NB4 (cell line): ENCODE data around the gene DAAM1.
A peak's percentile ranks its signal among the peaks of the same experiment; 100 is the strongest.

ENCODE experiments used
- DNase-seq: peaks from one replicate; pipeline ENCODE4 v3.0.0; 2010; ENCODE audit warnings: low read depth
- H3K4me3 ChIP-seq: one replicate; pipeline ENCODE4 v1.5.1; 2011; ENCODE audit warnings: mild to moderate bottlenecking, low read depth, low read length, moderate library complexity
- CTCF ChIP-seq: IDR thresholded peaks from one replicate; pipeline ENCODE4 v1.5.1; 2012; ENCODE audit warnings: low read depth, low read length
- MAX ChIP-seq: IDR thresholded peaks from 2 replicates; pipeline ENCODE4 v1.6.1; 2011; ENCODE audit warnings: low read depth, low read length
- MYC ChIP-seq: IDR thresholded peaks from 2 replicates; pipeline ENCODE4 v1.6.1; 2011; ENCODE audit warnings: low read depth, low read length
- POLR2A ChIP-seq: IDR thresholded peaks from 2 replicates; pipeline ENCODE4 v1.6.1; 2011; ENCODE audit warnings: mild to moderate bottlenecking; ENCODE audit not compliant: insufficient read length; ENCODE audit errors: extremely low read depth

DAAM1 gene

GRCh38 chr14:59377991-59378601 lies 189.6 kb downstream of the DAAM1 start:
- peak; percentile 14 for DNase-seq
- H3K4me3 ChIP-seq = no peak overlapping the region
- TF ChIP-seq CTCF = no peak
- TF ChIP-seq MAX = no peak
- no peak for TF ChIP-seq POLR2A
- TF ChIP-seq MYC = no peak

GRCh38 chr14:59389936-59390335 lies 201.5 kb downstream of the DAAM1 start:
- DNase-seq = no peak
- no peak for TF ChIP-seq MYC
- no peak for TF ChIP-seq MAX
- TF ChIP-seq CTCF = no peak
- no peak for TF ChIP-seq POLR2A
- no peak overlapping the region for H3K4me3 ChIP-seq

GRCh38 chr14:59391388-59391787 lies 202.9 kb downstream of the DAAM1 start:
- no peak for TF ChIP-seq MYC
- no peak for TF ChIP-seq MAX
- TF ChIP-seq CTCF = no peak
- TF ChIP-seq POLR2A = no peak
- DNase-seq = no peak
- no peak overlapping the region for H3K4me3 ChIP-seq

GRCh38 chr14:59394268-59394667 lies 205.8 kb downstream of the DAAM1 start:
- TF ChIP-seq POLR2A (no peak), MAX (no peak), CTCF (no peak), MYC (no peak)
- no peak for DNase-seq
- no peak overlapping the region for H3K4me3 ChIP-seq

GRCh38 chr14:59395672-59396071 lies 207.2 kb downstream of the DAAM1 start:
- no peak for TF ChIP-seq MAX
- TF ChIP-seq POLR2A = no peak
- no peak for TF ChIP-seq CTCF
- TF ChIP-seq MYC = no peak
- DNase-seq = no peak
- no peak overlapping the region for H3K4me3 ChIP-seq

- TF ChIP-seq POLR2A (no peak), CTCF (no peak), MYC (no peak; the same call in 1 of the 2 replicates), MAX (no peak)
- H3K4me3 ChIP-seq = no peak overlapping the region
- peak; percentile 96 for DNase-seq
Observed at GRCh38 chr14:59398841-59399240, 210.4 kb downstream of the DAAM1 start.
